Astrocyte (in vitro differentiated cells and primary cell): Measurements from ENCODE around the gene MYRIP. TPM values are rescaled to one million over a fixed set of nuclear protein-coding genes. Genes with fewer than 3 reads are reported as not detected.

Experiments
- DNase-seq: peaks from one replicate; pipeline ENCODE4 v3.0.0-alpha.2; 2010; ENCODE audit warnings: low read depth
- FAIRE-seq: peaks from 2 replicates; lab custom pipeline; 2011; peaks lifted over from hg19 to GRCh38; lab: Jason Lieb, UNC
- H2AFZ ChIP-seq: 2 replicates; pipeline ENCODE4 v1.6.0; 2012; ENCODE audit warnings: low read depth, low read length, inconsistent platforms
- H3K27ac ChIP-seq: 2 replicates; pipeline ENCODE4 v1.5.1; 2011; ENCODE audit warnings: low read depth, low read length, inconsistent platforms
- H3K27me3 ChIP-seq: 2 replicates; pipeline ENCODE4 v1.6.0; 2011; ENCODE audit warnings: low read length, inconsistent platforms; ENCODE audit not compliant: insufficient read depth
- H3K36me3 ChIP-seq: 2 replicates; pipeline ENCODE4 v1.5.1; 2011; ENCODE audit warnings: low read length, inconsistent platforms; ENCODE audit not compliant: insufficient read depth
- H3K4me1 ChIP-seq: 2 replicates; pipeline ENCODE4 v1.5.1; 2011; ENCODE audit warnings: low read length, inconsistent platforms; ENCODE audit not compliant: insufficient read depth
- H3K4me2 ChIP-seq: 2 replicates; pipeline ENCODE4 v1.6.0; 2012; ENCODE audit warnings: low read length, inconsistent platforms
- H3K4me3 ChIP-seq: 2 replicates; pipeline ENCODE4 v1.5.1; 2011; ENCODE audit warnings: low read depth, mild to moderate bottlenecking, low read length, inconsistent platforms; ENCODE audit not compliant: insufficient read depth
- H3K79me2 ChIP-seq: 2 replicates; pipeline ENCODE4 v1.6.0; 2012; ENCODE audit warnings: mild to moderate bottlenecking, low read length, inconsistent platforms; ENCODE audit not compliant: insufficient read depth
- H3K9ac ChIP-seq: 2 replicates; pipeline ENCODE4 v1.6.0; 2012; ENCODE audit warnings: mild to moderate bottlenecking, low read length, inconsistent platforms
- H3K9me3 ChIP-seq: 2 replicates; pipeline ENCODE4 v1.5.1; 2012; ENCODE audit warnings: low read depth, mild to moderate bottlenecking, low read length, inconsistent platforms; ENCODE audit not compliant: insufficient read depth
- H4K20me1 ChIP-seq: 2 replicates; pipeline ENCODE4 v1.6.0; 2012; ENCODE audit warnings: low read length, inconsistent platforms; ENCODE audit not compliant: insufficient read depth
- H3K27ac Mint-ChIP-seq: one replicate; pipeline ENCODE4 v1.8.0; 2021; ENCODE audit warnings: mild to moderate bottlenecking, mixed read lengths; ENCODE audit not compliant: unreplicated experiment
- H3K27me3 Mint-ChIP-seq: one replicate; pipeline ENCODE4 v1.8.0; 2021; ENCODE audit warnings: low read depth, mixed read lengths; ENCODE audit not compliant: unreplicated experiment
- H3K36me3 Mint-ChIP-seq: one replicate; pipeline ENCODE4 v1.8.0; 2021; ENCODE audit warnings: low read depth, mixed read lengths; ENCODE audit not compliant: unreplicated experiment
- H3K4me1 Mint-ChIP-seq: one replicate; pipeline ENCODE4 v1.8.0; 2021; ENCODE audit warnings: low read depth, mixed read lengths; ENCODE audit not compliant: unreplicated experiment
- H3K4me3 Mint-ChIP-seq: one replicate; pipeline ENCODE4 v1.8.0; 2021; ENCODE audit warnings: mild to moderate bottlenecking, moderate library complexity, mixed read lengths; ENCODE audit not compliant: unreplicated experiment
- H3K9me3 Mint-ChIP-seq: one replicate; pipeline ENCODE4 v1.8.0; 2021; ENCODE audit warnings: mild to moderate bottlenecking, mixed read lengths; ENCODE audit not compliant: unreplicated experiment
- CTCF ChIP-seq: IDR thresholded peaks from 2 replicates; pipeline ENCODE4 v1.5.1; 2011; ENCODE audit warnings: low read depth, mild to moderate bottlenecking, inconsistent platforms, low read length, moderate library complexity; ENCODE audit not compliant: insufficient read depth
- EZH2 ChIP-seq: IDR thresholded peaks from 2 replicates; pipeline ENCODE4 v1.6.1; 2012; ENCODE audit warnings: mild to moderate bottlenecking, low read length, inconsistent platforms; ENCODE audit not compliant: insufficient read depth
- total RNA-seq: library from RNA; stranded (reverse); gene quantifications from 2 replicates; pipeline ENCODE4 v1.2.1, GENCODE V29; 2021

MYRIP gene
- total RNA-seq, 1 donor from 2014 or later = 0.07 TPM

GRCh38 chr3:40223856-40224255 is 414.4 kb downstream of the MYRIP start:
- peaks cover 2% of the 10 kb centered on the region for H3K27me3 Mint-ChIP-seq
- no peak overlapping the region for H3K4me2 ChIP-seq
- H3K27ac Mint-ChIP-seq = no peak overlapping the region
- no peak overlapping the region for H3K27ac ChIP-seq
- H3K9me3 ChIP-seq = no peaks in the 10 kb centered on the region
- no peaks in the 10 kb centered on the region for H3K4me1 Mint-ChIP-seq
- DNase-seq = no peak
- no peak for FAIRE-seq
- no peak overlapping the region for H3K9ac ChIP-seq
- no peaks in the 10 kb centered on the region for H3K79me2 ChIP-seq
- H4K20me1 ChIP-seq = no peaks in the 10 kb centered on the region
- no peak overlapping the region for H3K4me3 Mint-ChIP-seq
- H3K4me3 ChIP-seq = no peak overlapping the region
- H2AFZ ChIP-seq = no peak overlapping the region
- no peaks in the 10 kb centered on the region for H3K36me3 ChIP-seq
- H3K36me3 Mint-ChIP-seq = no peaks in the 10 kb centered on the region
- no peaks in the 10 kb centered on the region for H3K4me1 ChIP-seq
- no peaks in the 10 kb centered on the region for H3K9me3 Mint-ChIP-seq
- H3K27me3 ChIP-seq = no peaks in the 10 kb centered on the region
- TF ChIP-seq CTCF (no peak), EZH2 (no peak)

- FAIRE-seq (no peak), DNase-seq (no peak)
- Histone ChIP-seq H3K4me3 (no peak overlapping the region), H3K9ac (no peak overlapping the region), H4K20me1 (no peaks in the 10 kb centered on the region), H2AFZ (no peak overlapping the region), H3K27me3 (no peaks in the 10 kb centered on the region), H3K4me1 (no peaks in the 10 kb centered on the region), H3K27ac (no peak overlapping the region), H3K4me2 (no peak overlapping the region), H3K36me3 (no peaks in the 10 kb centered on the region), H3K79me2 (no peaks in the 10 kb centered on the region), H3K9me3 (no peaks in the 10 kb centered on the region)
- Mint-ChIP-seq H3K4me3 (no peak overlapping the region), H3K27ac (no peak overlapping the region), H3K4me1 (no peaks in the 10 kb centered on the region), H3K9me3 (no peaks in the 10 kb centered on the region), H3K27me3 (peaks cover 2% of the 10 kb centered on the region), H3K36me3 (no peaks in the 10 kb centered on the region)
- no peak for TF ChIP-seq CTCF
- TF ChIP-seq EZH2 = no peak
Observed at GRCh38 chr3:40224796-40225515, 415.5 kb downstream of the MYRIP start.

- no peaks in the 10 kb centered on the region for H3K79me2 ChIP-seq
- no peak overlapping the region for H2AFZ ChIP-seq
- TF ChIP-seq CTCF = no peak
- no peak for TF ChIP-seq EZH2
- no peak overlapping the region for H3K4me3 ChIP-seq
- no peaks in the 10 kb centered on the region for H3K9me3 ChIP-seq
- no peak overlapping the region for H3K27ac ChIP-seq
- H3K9ac ChIP-seq = no peak overlapping the region
- no peaks in the 10 kb centered on the region for H3K36me3 ChIP-seq
- DNase-seq = no peak
- Mint-ChIP-seq H3K4me3 (no peak overlapping the region), H3K36me3 (no peaks in the 10 kb centered on the region), H3K27me3 (peaks cover 2% of the 10 kb centered on the region), H3K4me1 (no peaks in the 10 kb centered on the region), H3K9me3 (no peaks in the 10 kb centered on the region), H3K27ac (no peak overlapping the region)
- no peaks in the 10 kb centered on the region for H3K27me3 ChIP-seq
- no peaks in the 10 kb centered on the region for H4K20me1 ChIP-seq
- H3K4me1 ChIP-seq = no peaks in the 10 kb centered on the region
- FAIRE-seq = no peak
- no peak overlapping the region for H3K4me2 ChIP-seq
Observed at GRCh38 chr3:40226636-40227035, 417.2 kb downstream of the MYRIP start.
